Fibroblast of gingiva (primary cell): ENCODE measurements around the gene TICRR.
"Not testable (repeated sequence)": the region's sequence is repeated elsewhere in the genome, so short reads cannot be mapped to it uniquely, and the experiment has no call there.

Source experiments
- DNase-seq: peaks from one replicate; pipeline ENCODE4 v3.0.0-alpha.2; 2011; ENCODE audit warnings: low read depth

Gene TICRR

GRCh38 chr15:89575146-89575655 lies at the start of gene TICRR:
TICRR (plus strand) TSS chr15:89575469; CDS start chr15:89575587, 118 bp downstream.
- DNase-seq, result peak; percentile 100

GRCh38 chr15:89526181-89526580 lies 49.1 kb upstream of the TICRR start:
- DNase-seq, result no peak

- no peak for DNase-seq
These were observed 48.4 kb upstream of the TICRR start for GRCh38 chr15:89526601-89527441.

- no peak for DNase-seq
These were observed 46.4 kb upstream of the TICRR start for GRCh38 chr15:89528757-89529352.

- DNase-seq, result no peak
These were observed 44.3 kb upstream of the TICRR start for GRCh38 chr15:89530976-89531375.

GRCh38 chr15:89531796-89532537 lies 43.3 kb upstream of the TICRR start:
- no peak for DNase-seq

- peak; percentile 37 for DNase-seq
These were observed 41.3 kb upstream of the TICRR start for GRCh38 chr15:89533861-89534544.

- no peak for DNase-seq
These were observed 36.2 kb upstream of the TICRR start for GRCh38 chr15:89539027-89539426.

- no peak for DNase-seq
These were observed 32.9 kb upstream of the TICRR start for GRCh38 chr15:89542369-89542768.

GRCh38 chr15:89543389-89543788 lies 31.9 kb upstream of the TICRR start:
- no peak for DNase-seq

GRCh38 chr15:89549138-89549537 lies 26.1 kb upstream of the TICRR start:
- not testable (repeated sequence) for DNase-seq

GRCh38 chr15:89550427-89550826 lies 24.8 kb upstream of the TICRR start:
- DNase-seq, result no peak

GRCh38 chr15:89551550-89551949 lies 23.7 kb upstream of the TICRR start:
- DNase-seq, result no peak

GRCh38 chr15:89553632-89554031 lies 21.6 kb upstream of the TICRR start:
- no peak for DNase-seq

- no peak for DNase-seq
These were observed 21.0 kb upstream of the TICRR start for GRCh38 chr15:89554247-89554646.

GRCh38 chr15:89555768-89556167 lies 19.5 kb upstream of the TICRR start:
- no peak for DNase-seq

- DNase-seq, result peak; percentile 66
These were observed 18.6 kb upstream of the TICRR start for GRCh38 chr15:89556413-89557262.

GRCh38 chr15:89559769-89560264 lies 15.5 kb upstream of the TICRR start:
- no peak for DNase-seq

GRCh38 chr15:89566181-89566580 lies 9.1 kb upstream of the TICRR start:
- DNase-seq, result no peak

GRCh38 chr15:89566621-89567294 lies 8.5 kb upstream of the TICRR start:
- no peak for DNase-seq
